Effector memory CD8-positive, alpha-beta T cell (primary cell): ENCODE measurements around the gene KLHL3.
"Not testable (repeated sequence)": the region's sequence is repeated elsewhere in the genome, so short reads cannot be mapped to it uniquely, and the experiment has no call there.

Experiments
- ATAC-seq: fragments of 150-1000 bp; cut with Tn5 transposase; replicated peaks from 2 replicates; pipeline ENCODE4 v1.10.0; 2021; ENCODE audit warnings: mild to moderate bottlenecking, moderate library complexity
- DNase-seq, 3 experiments: peaks; one replicate each; pipeline ENCODE4 v3.0.0; 2021
- H3K27ac Mint-ChIP-seq, 2 donors: one replicate each; pipeline ENCODE4 v1.8.0; 2022; ENCODE audit warnings: mild to moderate bottlenecking in 2 of 2, mixed read lengths in 2 of 2, moderate library complexity in 2 of 2
- H3K27me3 Mint-ChIP-seq, 2 donors: one replicate each; pipeline ENCODE4 v1.8.0; 2022; ENCODE audit warnings: mixed read lengths in 2 of 2
- H3K36me3 Mint-ChIP-seq: one replicate; pipeline ENCODE4 v1.8.0; 2022; ENCODE audit warnings: mild to moderate bottlenecking, moderate library complexity, mixed read lengths; ENCODE audit not compliant: insufficient read depth
- H3K4me1 Mint-ChIP-seq, 2 donors: one replicate each; pipeline ENCODE4 v1.8.0; 2022; ENCODE audit warnings: low read depth in 2 of 2, mixed read lengths in 2 of 2
- H3K4me3 Mint-ChIP-seq, 2 donors: one replicate each; pipeline ENCODE4 v1.8.0; 2022; ENCODE audit warnings: mild to moderate bottlenecking in 2 of 2, mixed read lengths in 2 of 2, moderate library complexity in 2 of 2
- H3K9me3 Mint-ChIP-seq, 2 donors: one replicate each; pipeline ENCODE4 v1.8.0; 2022; ENCODE audit warnings: mixed read lengths in 2 of 2

Gene KLHL3

GRCh38 chr5:137665678-137666460, 70.0 kb downstream of the KLHL3 start:
- peak in 2 of 3 experiments; percentile 7 to 12 for DNase-seq

GRCh38 chr5:137660349-137660817, 75.5 kb downstream of the KLHL3 start:
- H3K36me3 Mint-ChIP-seq = peaks cover 2% of the 10 kb centered on the region
- H3K27me3 Mint-ChIP-seq = no peaks in the 10 kb centered on the region
- ATAC-seq = peak; percentile 80
- no peak overlapping the region for H3K27ac Mint-ChIP-seq
- peak; percentile 52 to 62 (median 52) for DNase-seq
- peaks cover 2 to 7% of the 10 kb centered on the region in 2 donors for H3K4me1 Mint-ChIP-seq
- H3K9me3 Mint-ChIP-seq = no peaks in the 10 kb centered on the region
- no peak overlapping the region for H3K4me3 Mint-ChIP-seq

More at GRCh38 chr5:137665678-137666460, 70.0 kb downstream of the KLHL3 start:
- H3K9me3 Mint-ChIP-seq = no peaks in the 10 kb centered on the region
- peaks cover 6 to 11% of the 10 kb centered on the region in 2 donors for H3K4me1 Mint-ChIP-seq
- H3K36me3 Mint-ChIP-seq = no peaks in the 10 kb centered on the region
- no peak overlapping the region for H3K4me3 Mint-ChIP-seq
- peak overlapping the region; percentile 6 to 20 for H3K27ac Mint-ChIP-seq
- H3K27me3 Mint-ChIP-seq = no peaks in the 10 kb centered on the region
- ATAC-seq = peak; percentile 99

GRCh38 chr5:137659209-137659608, 76.7 kb downstream of the KLHL3 start:
- Mint-ChIP-seq H3K4me1 (peaks cover 2 to 7% of the 10 kb centered on the region in 2 donors), H3K27me3 (no peaks in the 10 kb centered on the region), H3K36me3 (peaks cover 2% of the 10 kb centered on the region), H3K4me3 (no peak overlapping the region), H3K9me3 (no peaks in the 10 kb centered on the region), H3K27ac (no peak overlapping the region)
- ATAC-seq = no peak
- no peak for DNase-seq

GRCh38 chr5:137658324-137658723, 77.6 kb downstream of the KLHL3 start:
- peaks cover 2 to 7% of the 10 kb centered on the region in 2 donors for H3K4me1 Mint-ChIP-seq
- no peaks in the 10 kb centered on the region for H3K9me3 Mint-ChIP-seq
- H3K27me3 Mint-ChIP-seq = no peaks in the 10 kb centered on the region
- DNase-seq (no peak), ATAC-seq (no peak)
- H3K4me3 Mint-ChIP-seq = no peak overlapping the region
- H3K27ac Mint-ChIP-seq = no peak overlapping the region
- peaks cover 2% of the 10 kb centered on the region for H3K36me3 Mint-ChIP-seq

GRCh38 chr5:137657073-137657472, 78.8 kb downstream of the KLHL3 start:
- H3K9me3 Mint-ChIP-seq = no peaks in the 10 kb centered on the region
- ATAC-seq (no peak), DNase-seq (no peak)
- no peak overlapping the region for H3K4me3 Mint-ChIP-seq
- peak overlapping the region in 1 of 2 donors; percentile 6 for H3K27ac Mint-ChIP-seq
- H3K4me1 Mint-ChIP-seq = peaks cover 2 to 7% of the 10 kb centered on the region in 2 donors
- no peaks in the 10 kb centered on the region for H3K27me3 Mint-ChIP-seq
- H3K36me3 Mint-ChIP-seq = peaks cover 2% of the 10 kb centered on the region

GRCh38 chr5:137656558-137656957, 79.3 kb downstream of the KLHL3 start:
- Mint-ChIP-seq H3K27me3 (no peaks in the 10 kb centered on the region), H3K4me3 (no peak overlapping the region), H3K9me3 (no peaks in the 10 kb centered on the region), H3K27ac (no peak overlapping the region), H3K36me3 (peaks cover 2% of the 10 kb centered on the region), H3K4me1 (peaks cover 2 to 7% of the 10 kb centered on the region in 2 donors)
- ATAC-seq (no peak), DNase-seq (no peak)

GRCh38 chr5:137651022-137651421, 84.9 kb downstream of the KLHL3 start:
- ATAC-seq = no peak
- no peaks in the 10 kb centered on the region for H3K4me1 Mint-ChIP-seq
- no peaks in the 10 kb centered on the region for H3K9me3 Mint-ChIP-seq
- peaks cover 3% of the 10 kb centered on the region for H3K36me3 Mint-ChIP-seq
- no peaks in the 10 kb centered on the region for H3K27me3 Mint-ChIP-seq
- H3K4me3 Mint-ChIP-seq = no peak overlapping the region
- DNase-seq = no peak
- H3K27ac Mint-ChIP-seq = no peak overlapping the region

- peaks cover 3% of the 10 kb centered on the region for H3K36me3 Mint-ChIP-seq
- no peaks in the 10 kb centered on the region for H3K27me3 Mint-ChIP-seq
- H3K4me1 Mint-ChIP-seq = no peaks in the 10 kb centered on the region
- H3K9me3 Mint-ChIP-seq = no peaks in the 10 kb centered on the region
- no peak overlapping the region for H3K4me3 Mint-ChIP-seq
- ATAC-seq = no peak
- no peak for DNase-seq
- H3K27ac Mint-ChIP-seq = no peak overlapping the region
Observed at GRCh38 chr5:137649228-137649935, 86.5 kb downstream of the KLHL3 start.

- Mint-ChIP-seq H3K36me3 (peaks cover 3% of the 10 kb centered on the region), H3K4me3 (no peak overlapping the region), H3K4me1 (no peaks in the 10 kb centered on the region), H3K27me3 (no peaks in the 10 kb centered on the region), H3K27ac (no peak overlapping the region), H3K9me3 (no peaks in the 10 kb centered on the region)
- no peak for DNase-seq
- ATAC-seq = no peak
Observed at GRCh38 chr5:137648361-137648760, 87.5 kb downstream of the KLHL3 start.

GRCh38 chr5:137647401-137647800, 88.5 kb downstream of the KLHL3 start:
- H3K9me3 Mint-ChIP-seq = no peaks in the 10 kb centered on the region
- H3K36me3 Mint-ChIP-seq = peaks cover 3% of the 10 kb centered on the region

GRCh38 chr5:137646761-137647160, 89.1 kb downstream of the KLHL3 start:
- DNase-seq = no peak
- no peak for ATAC-seq
- Mint-ChIP-seq H3K9me3 (no peaks in the 10 kb centered on the region), H3K4me3 (no peak overlapping the region), H3K27me3 (no peaks in the 10 kb centered on the region), H3K27ac (no peak overlapping the region), H3K36me3 (peaks cover 3% of the 10 kb centered on the region), H3K4me1 (peaks cover 0 to 2% of the 10 kb centered on the region in 2 donors)

More at GRCh38 chr5:137647401-137647800, 88.5 kb downstream of the KLHL3 start:
- Mint-ChIP-seq H3K4me3 (no peak overlapping the region), H3K27ac (no peak overlapping the region), H3K4me1 (no peaks in the 10 kb centered on the region), H3K27me3 (no peaks in the 10 kb centered on the region)
- DNase-seq (no peak), ATAC-seq (no peak)

GRCh38 chr5:137643081-137643480, 92.8 kb downstream of the KLHL3 start:
- not testable (repeated sequence) for H3K4me3 Mint-ChIP-seq, DNase-seq, ATAC-seq, H3K36me3 Mint-ChIP-seq, H3K4me1 Mint-ChIP-seq, H3K27ac Mint-ChIP-seq, H3K27me3 Mint-ChIP-seq, H3K9me3 Mint-ChIP-seq

- ATAC-seq (no peak), DNase-seq (no peak)
- H3K4me3 Mint-ChIP-seq = no peak overlapping the region
- no peaks in the 10 kb centered on the region for H3K9me3 Mint-ChIP-seq
- peaks cover 5% of the 10 kb centered on the region for H3K36me3 Mint-ChIP-seq
- peak overlapping the region in 1 of 2 donors; percentile 68 for H3K27ac Mint-ChIP-seq
- H3K4me1 Mint-ChIP-seq = peaks cover 0 to 2% of the 10 kb centered on the region in 2 donors
- no peaks in the 10 kb centered on the region for H3K27me3 Mint-ChIP-seq
Observed at GRCh38 chr5:137642091-137642490, 93.8 kb downstream of the KLHL3 start.

- Mint-ChIP-seq H3K27ac (no peak overlapping the region), H3K27me3 (no peaks in the 10 kb centered on the region), H3K4me3 (no peak overlapping the region)
Observed at GRCh38 chr5:137641148-137641547, 94.7 kb downstream of the KLHL3 start.

More at GRCh38 chr5:137641148-137641547, 94.7 kb downstream of the KLHL3 start:
- DNase-seq (no peak), ATAC-seq (no peak)
- H3K36me3 Mint-ChIP-seq = peaks cover 7% of the 10 kb centered on the region
- peaks cover 0 to 2% of the 10 kb centered on the region in 2 donors for H3K4me1 Mint-ChIP-seq
- H3K9me3 Mint-ChIP-seq = no peaks in the 10 kb centered on the region
